Measurements from ENCODE around the gene TRIM3.

The TRIM3 gene

DNA sequence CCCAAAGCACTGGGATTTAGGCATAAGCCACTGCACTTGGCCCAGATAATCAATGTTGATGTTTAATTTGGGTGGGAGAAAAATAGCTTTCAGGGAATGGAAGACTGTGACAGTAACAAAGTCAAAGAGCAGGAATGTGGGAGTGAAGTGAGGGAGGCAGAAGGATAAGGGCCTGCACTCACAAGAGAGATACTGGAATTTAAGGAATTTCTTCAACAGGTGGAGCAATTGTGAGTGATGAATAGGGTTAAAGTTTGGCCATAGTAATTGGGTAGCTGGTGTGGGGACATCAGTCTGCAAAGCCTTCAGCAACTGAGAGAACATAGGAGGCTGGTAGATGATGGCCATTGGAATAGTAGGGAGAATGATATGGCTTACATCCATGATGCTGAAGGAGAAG, 46.2 kb downstream of the TRIM3 start:
- Mint-ChIP-seq H3K36me3 (ENCODE audit: low read depth) (no peaks in the 10 kb centered on the region), H3K27me3 (ENCODE audit: low read depth) (peaks cover 26% of the 10 kb centered on the region), H3K4me3 (no peak overlapping the region), H3K27ac (no peak overlapping the region), H3K9me3 (no peaks in the 10 kb centered on the region), H3K4me1 (no peaks in the 10 kb centered on the region)
- TF ChIP-seq, protein P1, sequence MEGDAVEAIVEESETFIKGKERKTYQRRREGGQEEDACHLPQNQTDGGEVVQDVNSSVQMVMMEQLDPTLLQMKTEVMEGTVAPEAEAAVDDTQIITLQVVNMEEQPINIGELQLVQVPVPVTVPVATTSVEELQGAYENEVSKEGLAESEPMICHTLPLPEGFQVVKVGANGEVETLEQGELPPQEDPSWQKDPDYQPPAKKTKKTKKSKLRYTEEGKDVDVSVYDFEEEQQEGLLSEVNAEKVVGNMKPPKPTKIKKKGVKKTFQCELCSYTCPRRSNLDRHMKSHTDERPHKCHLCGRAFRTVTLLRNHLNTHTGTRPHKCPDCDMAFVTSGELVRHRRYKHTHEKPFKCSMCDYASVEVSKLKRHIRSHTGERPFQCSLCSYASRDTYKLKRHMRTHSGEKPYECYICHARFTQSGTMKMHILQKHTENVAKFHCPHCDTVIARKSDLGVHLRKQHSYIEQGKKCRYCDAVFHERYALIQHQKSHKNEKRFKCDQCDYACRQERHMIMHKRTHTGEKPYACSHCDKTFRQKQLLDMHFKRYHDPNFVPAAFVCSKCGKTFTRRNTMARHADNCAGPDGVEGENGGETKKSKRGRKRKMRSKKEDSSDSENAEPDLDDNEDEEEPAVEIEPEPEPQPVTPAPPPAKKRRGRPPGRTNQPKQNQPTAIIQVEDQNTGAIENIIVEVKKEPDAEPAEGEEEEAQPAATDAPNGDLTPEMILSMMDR (IDR thresholded peaks at IDR 0.05; ENCODE audit: unreplicated experiment in 3 of 3): no peak

DNA sequence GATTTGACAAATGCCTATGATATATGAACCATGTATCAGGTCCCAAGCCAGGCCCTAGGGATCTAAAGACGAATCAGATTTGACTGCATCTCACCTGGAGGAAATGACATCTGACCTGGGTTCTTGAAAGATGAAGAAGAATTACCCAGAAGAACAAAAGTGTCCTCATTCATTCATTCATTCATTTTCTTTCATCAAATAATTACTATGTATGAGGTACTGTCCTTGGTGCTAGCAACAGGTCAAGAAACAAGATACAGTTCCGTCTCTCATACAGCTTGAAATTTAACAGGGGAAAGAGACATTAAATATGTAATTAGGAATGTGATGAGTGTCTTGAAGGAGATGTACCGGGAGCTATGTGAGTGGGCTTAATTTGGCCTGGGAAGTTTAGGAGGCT, 53.1 kb downstream of the TRIM3 start:
- Mint-ChIP-seq H3K9me3 (no peaks in the 10 kb centered on the region), H3K4me3 (peak overlapping the region; percentile 35 to 90 (median 84)), H3K4me1 (peaks cover 5% of the 10 kb centered on the region), H3K36me3 (ENCODE audit: low read depth) (no peaks in the 10 kb centered on the region), H3K27me3 (ENCODE audit: low read depth) (peaks cover 32% of the 10 kb centered on the region), H3K27ac (no peak overlapping the region)
- TF ChIP-seq, protein P1 (IDR thresholded peaks at IDR 0.05; ENCODE audit: unreplicated experiment in 3 of 3): no peak

DNA sequence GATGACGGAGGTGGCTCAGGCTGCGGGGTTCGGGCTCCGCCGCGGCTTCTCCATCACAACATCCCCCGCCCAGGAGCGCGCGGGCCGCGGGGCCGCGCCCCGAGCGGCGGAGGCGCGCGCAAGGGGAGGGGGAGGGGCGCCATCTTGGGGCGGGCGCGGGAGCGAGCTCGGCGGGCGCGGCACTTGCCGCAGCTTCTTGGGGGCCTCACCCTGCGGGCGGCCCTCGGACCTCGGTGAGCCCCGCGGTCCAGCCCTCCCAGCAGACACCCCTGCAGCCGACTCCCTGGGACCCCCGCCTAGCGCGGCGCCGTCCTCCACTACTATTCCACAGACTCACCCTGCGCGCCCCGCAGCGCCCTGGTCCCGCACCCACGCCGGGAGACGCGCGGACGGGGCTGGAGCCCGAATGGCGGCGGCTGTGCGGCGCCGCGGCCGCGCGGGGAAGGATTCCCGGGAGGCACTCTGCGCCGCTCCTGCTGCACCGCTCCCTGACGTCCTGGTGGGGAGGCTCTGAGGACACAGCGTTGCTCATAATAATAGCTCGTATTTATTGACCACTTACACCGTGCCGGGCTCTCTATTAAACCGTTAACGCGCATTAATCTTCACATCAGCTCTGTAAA, 54.6 kb downstream of the TRIM3 start, which contains the start of gene APBB1:
TSS of gene APBB1 (minus strand) at position 86 of the 623 bp plus-strand sequence. CDS start 7,747 bp downstream, outside the sequence.
- H3K4me3 Mint-ChIP-seq: peak within 1 kb of the TSS; percentile 84 to 90 (median 88)

DNA sequence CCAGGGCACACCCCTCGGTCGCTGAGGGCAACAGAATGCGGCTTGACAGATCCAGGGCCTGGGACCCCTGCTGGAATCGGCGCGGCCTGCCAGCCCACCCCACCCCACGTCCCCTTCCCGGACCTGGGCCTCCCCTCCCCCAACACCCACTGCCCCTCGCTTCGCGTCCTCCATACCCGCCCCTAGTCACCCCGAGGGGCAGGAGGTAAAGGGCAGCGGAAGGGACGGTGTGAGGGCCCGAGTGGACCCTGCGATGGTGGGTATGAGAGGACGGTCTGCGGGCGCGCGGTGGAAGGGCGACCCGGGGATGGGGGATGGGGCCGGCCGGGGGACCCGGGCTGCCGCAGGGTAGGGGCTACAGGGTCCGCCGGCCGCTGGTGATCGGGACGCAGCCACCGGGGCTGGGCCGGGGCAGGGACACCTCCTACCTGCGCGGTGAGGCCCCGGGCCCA, 55.2 kb downstream of the TRIM3 start:
- no peak overlapping the region for H3K4me3 Mint-ChIP-seq
- no peak overlapping the region for H3K27ac Mint-ChIP-seq
- H3K4me1 Mint-ChIP-seq: peaks cover 5% of the 10 kb centered on the region
- no peaks in the 10 kb centered on the region for H3K9me3 Mint-ChIP-seq
- TF ChIP-seq, protein P1 (IDR thresholded peaks at IDR 0.05; ENCODE audit: unreplicated experiment in 3 of 3): no peak
- no peaks in the 10 kb centered on the region for H3K36me3 Mint-ChIP-seq (ENCODE audit: low read depth)
- peaks cover 17% of the 10 kb centered on the region for H3K27me3 Mint-ChIP-seq (ENCODE audit: low read depth)

More for the DNA sequence above, 54.6 kb downstream of the TRIM3 start, which contains the start of gene APBB1:
- Mint-ChIP-seq H3K27ac (peak within 1 kb of the TSS in 2 of 3 experiments; percentile 55 to 77), H3K27me3 (ENCODE audit: low read depth) (peaks cover 19% of the 10 kb centered on the region), H3K4me1 (peaks cover 5% of the 10 kb centered on the region), H3K36me3 (ENCODE audit: low read depth) (no peaks in the 10 kb centered on the region), H3K9me3 (no peaks in the 10 kb centered on the region)
- TF ChIP-seq, protein P1 (IDR thresholded peaks at IDR 0.05; ENCODE audit: unreplicated experiment in 3 of 3): peak in 2 of 3 experiments; percentile 15 to 20

DNA sequence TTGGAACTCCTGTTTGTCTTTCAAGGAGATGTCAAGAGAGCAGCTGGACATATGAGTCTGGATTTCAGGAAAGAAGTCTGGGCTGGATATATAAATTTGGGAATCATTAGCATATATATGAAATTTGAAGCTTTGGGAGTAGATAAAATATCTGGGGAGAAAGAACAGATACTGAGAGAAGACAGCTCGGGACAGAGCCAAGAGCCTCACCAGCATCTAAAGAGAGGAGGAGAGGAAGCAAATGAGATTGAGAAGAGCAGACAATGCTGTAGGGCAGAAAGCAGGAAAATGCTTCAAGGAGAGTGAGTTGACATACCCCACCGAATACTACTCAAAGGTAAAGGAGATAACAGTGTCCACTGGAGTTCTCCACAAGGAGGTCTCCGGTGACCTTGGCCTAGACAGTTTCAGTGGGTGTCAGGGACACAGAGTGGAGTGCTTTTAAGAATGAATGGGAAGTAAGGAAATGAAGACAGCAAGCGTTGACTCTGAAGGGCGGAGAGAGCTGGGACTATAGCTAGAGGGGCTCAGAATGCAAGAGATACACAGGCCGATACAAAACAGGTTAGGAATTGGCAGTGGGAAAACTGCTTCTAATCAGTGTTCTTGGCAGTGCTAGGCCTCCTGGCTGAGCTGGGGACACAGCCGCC, 55.7 kb downstream of the TRIM3 start:
- peaks cover 5% of the 10 kb centered on the region for H3K4me1 Mint-ChIP-seq
- TF ChIP-seq, protein P1 (IDR thresholded peaks at IDR 0.05; ENCODE audit: unreplicated experiment in 3 of 3): no peak
- no peak overlapping the region for H3K4me3 Mint-ChIP-seq
- no peaks in the 10 kb centered on the region for H3K9me3 Mint-ChIP-seq
- peaks cover 13% of the 10 kb centered on the region for H3K27me3 Mint-ChIP-seq (ENCODE audit: low read depth)
- no peaks in the 10 kb centered on the region for H3K36me3 Mint-ChIP-seq (ENCODE audit: low read depth)
- H3K27ac Mint-ChIP-seq: no peak overlapping the region
